ENCODE data around the gene SCUBE2. TPM values are rescaled to one million over a fixed set of nuclear protein-coding genes. Genes with fewer than 3 reads are reported as not detected.
"Not testable (repeated sequence)": the region's sequence is repeated elsewhere in the genome, so short reads cannot be mapped to it uniquely, and the experiment has no call there.

SCUBE2 gene
- total RNA-seq, 4 donors from 2014 or later: 3.1 to 10.6 (median 5.0) TPM

- TF ChIP-seq CTCF (IDR thresholded peaks at IDR 0.05): no peak
- no peak for TF ChIP-seq POLR2A (IDR thresholded peaks at IDR 0.05)
- Histone ChIP-seq H3K4me3 (no peak overlapping the region), H3K27ac (no peak overlapping the region), H3K36me3 (no peaks in the 10 kb centered on the region), H3K9me3 (peaks cover 0 to 4% (median 0%) of the 10 kb centered on the region in 4 donors), H3K27me3 (no peaks in the 10 kb centered on the region), H3K4me1 (no peaks in the 10 kb centered on the region)
- DNase-seq: no peak
Measured at GRCh38 chr11:9112075-9112474, 20.7 kb upstream of the SCUBE2 start.

GRCh38 chr11:9109858-9110731 is 18.7 kb upstream of the SCUBE2 start:
- Histone ChIP-seq H3K36me3 (no peaks in the 10 kb centered on the region), H3K9me3 (peaks cover 0 to 4% (median 0%) of the 10 kb centered on the region in 4 donors), H3K4me1 (no peaks in the 10 kb centered on the region), H3K27me3 (no peaks in the 10 kb centered on the region), H3K27ac (no peak overlapping the region), H3K4me3 (no peak overlapping the region)
- DNase-seq: no peak
- TF ChIP-seq CTCF (IDR thresholded peaks at IDR 0.05): no peak
- TF ChIP-seq POLR2A (IDR thresholded peaks at IDR 0.05): no peak

DNA sequence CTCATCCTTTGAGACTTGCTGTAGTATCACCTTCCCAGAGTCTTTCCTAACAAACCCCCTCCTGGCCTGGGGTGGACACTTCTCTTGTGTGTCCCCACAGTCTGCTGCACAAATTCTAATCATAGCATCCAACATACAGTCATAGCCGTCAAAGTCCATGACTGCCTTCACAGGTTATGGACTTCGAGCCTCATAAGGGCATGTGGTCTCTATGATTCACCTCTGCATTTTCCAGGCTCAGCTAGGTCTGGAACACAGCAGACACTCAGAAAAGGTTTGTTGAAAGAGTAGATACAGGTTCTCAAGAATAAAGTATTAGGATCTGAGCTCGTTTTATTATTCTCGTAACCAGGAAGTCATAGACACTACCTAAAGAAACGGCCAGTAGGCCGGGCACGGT is 13.2 kb upstream of the SCUBE2 start:
- H3K9me3 ChIP-seq: no peaks in the 10 kb centered on the region
- H3K36me3 ChIP-seq: no peaks in the 10 kb centered on the region
- no peak overlapping the region for H3K4me3 ChIP-seq
- TF ChIP-seq CTCF (IDR thresholded peaks at IDR 0.05): no peak
- TF ChIP-seq POLR2A (IDR thresholded peaks at IDR 0.05): no peak
- no peak overlapping the region for H3K27ac ChIP-seq
- no peaks in the 10 kb centered on the region for H3K4me1 ChIP-seq
- H3K27me3 ChIP-seq: no peaks in the 10 kb centered on the region
- no peak for DNase-seq

DNA sequence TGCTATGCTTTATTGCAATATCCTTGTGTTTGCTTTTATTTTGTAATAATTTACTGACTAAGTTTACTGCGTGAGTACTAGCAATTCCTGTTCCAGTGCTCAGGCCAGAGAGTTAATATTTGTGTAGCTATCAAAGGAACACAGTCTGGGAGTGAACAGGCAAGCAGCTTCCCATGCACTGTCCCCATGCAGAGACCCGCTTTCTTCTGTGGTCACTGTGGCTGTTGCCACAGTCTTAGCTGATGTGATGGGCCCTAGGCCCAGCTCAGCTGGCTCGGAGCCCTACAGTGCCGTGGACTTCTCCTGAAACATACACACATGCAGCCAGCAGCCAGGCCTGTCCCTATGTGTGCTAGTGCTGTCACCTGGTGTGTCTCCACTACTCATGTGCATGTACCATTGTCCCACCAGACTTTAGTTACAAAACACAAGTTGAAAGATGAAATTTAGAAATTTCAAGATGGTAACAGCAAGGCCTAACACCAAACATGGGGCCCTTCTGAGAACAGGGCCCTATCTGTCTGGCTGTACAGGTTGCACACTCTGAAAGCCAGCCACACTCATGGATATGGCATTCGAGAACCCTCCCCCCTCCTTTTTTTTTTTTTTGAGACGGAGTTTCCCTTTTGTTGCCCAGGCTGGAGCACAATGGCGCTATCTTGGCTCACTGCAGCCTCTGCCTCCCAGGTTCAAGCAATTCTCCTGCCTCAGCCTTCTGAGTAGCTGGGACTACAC is 12.3 kb upstream of the SCUBE2 start:
- no peaks in the 10 kb centered on the region for H3K36me3 ChIP-seq
- DNase-seq: no peak
- no peak overlapping the region for H3K27ac ChIP-seq
- no peaks in the 10 kb centered on the region for H3K27me3 ChIP-seq
- no peaks in the 10 kb centered on the region for H3K4me1 ChIP-seq
- no peak overlapping the region for H3K4me3 ChIP-seq
- TF ChIP-seq POLR2A (IDR thresholded peaks at IDR 0.05) (no peak), CTCF (IDR thresholded peaks at IDR 0.05) (no peak)
- no peaks in the 10 kb centered on the region for H3K9me3 ChIP-seq

DNA sequence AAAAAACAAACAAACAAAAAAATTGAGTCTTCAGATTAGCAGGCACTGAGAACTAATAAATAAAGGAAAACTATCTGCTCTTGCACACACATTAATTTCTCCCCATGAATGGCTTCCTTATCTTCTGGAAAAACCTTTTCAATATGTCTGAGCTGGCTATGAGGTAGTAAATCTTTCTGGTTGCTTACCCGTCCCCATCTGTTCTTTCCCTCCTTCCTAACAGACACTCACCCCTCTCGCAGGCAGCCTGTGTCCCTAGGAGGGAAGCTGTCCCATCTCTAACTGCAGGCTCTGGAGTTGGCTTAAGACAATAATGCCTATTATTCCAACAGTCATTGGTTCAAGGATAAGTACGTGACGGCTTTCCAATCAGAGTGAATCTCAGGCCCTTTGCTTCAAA is 8.2 kb upstream of the SCUBE2 start:
- no peaks in the 10 kb centered on the region for H3K36me3 ChIP-seq
- TF ChIP-seq CTCF (IDR thresholded peaks at IDR 0.05): no peak
- TF ChIP-seq POLR2A (IDR thresholded peaks at IDR 0.05): no peak
- no peaks in the 10 kb centered on the region for H3K9me3 ChIP-seq
- H3K27ac ChIP-seq: no peak overlapping the region
- H3K27me3 ChIP-seq: no peaks in the 10 kb centered on the region
- H3K4me3 ChIP-seq: no peak overlapping the region
- DNase-seq: no peak
- H3K4me1 ChIP-seq: no peaks in the 10 kb centered on the region

DNA sequence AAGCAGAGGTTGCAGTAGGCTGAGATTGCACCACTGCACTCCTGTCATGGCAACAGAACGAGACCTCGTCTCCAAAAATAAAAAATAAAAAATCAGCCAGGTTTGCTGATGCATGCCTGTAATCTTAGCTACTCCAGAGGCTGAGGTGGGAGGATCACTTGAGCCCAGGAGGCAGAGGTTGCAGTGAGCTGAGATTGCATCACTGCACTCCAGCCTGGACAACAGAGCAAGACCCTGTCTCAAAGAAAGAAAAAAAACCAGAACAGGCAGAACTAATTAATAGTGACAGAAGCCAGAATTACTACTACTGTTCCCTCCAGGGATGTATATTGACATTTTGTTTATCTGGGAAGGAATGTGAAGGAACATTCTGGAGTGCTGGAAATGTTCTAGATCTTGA is 7.1 kb upstream of the SCUBE2 start:
- H3K36me3 ChIP-seq, H3K27me3 ChIP-seq, H3K9me3 ChIP-seq, H3K4me3 ChIP-seq, H3K4me1 ChIP-seq, H3K27ac ChIP-seq, DNase-seq: not testable (repeated sequence)

- H3K27ac ChIP-seq, H3K27me3 ChIP-seq, H3K9me3 ChIP-seq, H3K4me3 ChIP-seq, H3K36me3 ChIP-seq, DNase-seq, H3K4me1 ChIP-seq: not testable (repeated sequence)
Measured at GRCh38 chr11:9097186-9097943, 6.0 kb upstream of the SCUBE2 start.

Data from Peyer's patch (tissue), 4 donors.